ENCODE results near the gene OR2AJ1.

Gene OR2AJ1

DNA sequence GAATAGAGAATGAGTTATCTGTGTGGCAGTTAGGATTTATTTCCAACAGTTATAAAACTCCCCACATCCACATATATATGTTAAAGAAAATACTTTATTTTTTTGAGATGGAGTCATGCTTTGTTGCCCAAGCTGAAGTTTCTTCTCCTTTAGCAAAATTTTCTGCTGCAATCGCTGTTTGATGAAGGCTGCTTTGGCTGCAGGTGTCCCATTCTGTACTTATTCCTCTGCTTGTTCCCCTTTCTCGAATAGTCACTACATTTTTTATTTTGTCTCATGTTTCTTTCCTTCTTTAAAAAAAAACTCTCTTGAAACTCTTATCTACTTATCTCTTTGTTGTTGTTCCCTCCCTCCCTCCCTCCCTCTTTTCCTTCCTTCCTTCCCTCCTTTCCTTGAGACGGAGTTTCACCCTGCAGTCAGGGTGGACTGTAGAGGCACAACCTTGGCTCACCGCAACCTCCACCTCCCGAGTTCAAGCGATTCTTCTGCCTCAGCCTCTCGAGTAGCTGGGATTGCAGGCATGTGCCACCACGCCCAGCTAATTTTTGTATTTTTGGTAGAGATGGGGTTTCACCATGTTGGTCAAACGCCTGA is 18.7 kb upstream of the OR2AJ1 start:
- TF ChIP-seq EZH2phosphoT487 (IDR thresholded peaks at IDR 0.05; ENCODE audit: borderline replicate concordance, low read length) (no peak), CTCF (IDR thresholded peaks at IDR 0.05; ENCODE audit: low read depth, low read length, poor library complexity, severe bottlenecking) (no peak)
- H4K20me1 ChIP-seq (ENCODE audit: control insufficient read depth, insufficient read depth, low read depth, low read length) = no peaks in the 10 kb centered on the region
- H3K27me3 ChIP-seq (ENCODE audit: control insufficient read depth, low read length) = no peaks in the 10 kb centered on the region
- peaks cover 44% of the 10 kb centered on the region for H3K4me1 ChIP-seq (ENCODE audit: control insufficient read depth, low read length)
- no peaks in the 10 kb centered on the region for H3K79me2 ChIP-seq (ENCODE audit: control insufficient read depth, low read length)
- H3K36me3 ChIP-seq (ENCODE audit: control insufficient read depth, low read length) = no peaks in the 10 kb centered on the region
- H3K27ac ChIP-seq (ENCODE audit: low read depth, low read length) = peak overlapping the region; percentile 76
- H3F3A ChIP-seq (ENCODE audit: control insufficient read depth, insufficient read depth) = peaks cover 6% of the 10 kb centered on the region
- no peaks in the 10 kb centered on the region for H3K9me2 ChIP-seq (replicated peaks; ENCODE audit: control insufficient read depth, low read length)
- H3K4me2 ChIP-seq (ENCODE audit: low read length) = peak overlapping the region; percentile 61
- peak overlapping the region; percentile 49 for H3K4me3 ChIP-seq (ENCODE audit: low read length)
- H3K9me3 ChIP-seq (ENCODE audit: control insufficient read depth, insufficient read depth, low read length) = peaks cover 6% of the 10 kb centered on the region; the same call in 1 of the 2 replicates

DNA sequence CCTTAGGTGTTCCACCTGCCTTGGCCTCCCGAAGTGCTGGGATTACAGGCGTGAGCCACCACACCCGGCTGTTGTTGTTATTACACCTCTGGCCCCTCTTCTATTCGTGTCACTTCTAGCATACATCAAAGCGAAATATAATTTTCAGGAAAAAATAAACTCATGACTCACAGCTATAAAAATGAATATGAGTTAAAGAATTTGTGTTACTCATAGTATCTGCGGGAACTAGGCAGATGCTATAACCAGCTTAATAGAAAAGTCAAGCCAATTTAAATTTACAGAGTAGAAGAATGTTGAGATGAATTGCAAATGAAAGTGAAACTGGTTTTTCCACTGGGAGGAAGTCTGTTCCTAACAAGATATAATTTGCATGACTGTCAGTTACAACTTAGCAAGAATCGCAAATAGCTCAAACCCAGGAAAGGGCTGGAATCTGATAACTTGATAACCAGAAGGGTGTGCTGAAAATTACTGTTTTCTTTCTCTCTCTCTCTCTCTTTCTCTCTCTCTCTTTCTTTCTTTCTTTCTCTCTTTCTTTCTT is 18.1 kb upstream of the OR2AJ1 start:
- H4K20me1 ChIP-seq (ENCODE audit: control insufficient read depth, insufficient read depth, low read depth, low read length) = no peaks in the 10 kb centered on the region
- H3K27me3 ChIP-seq (ENCODE audit: control insufficient read depth, low read length) = no peaks in the 10 kb centered on the region
- H3K79me2 ChIP-seq (ENCODE audit: control insufficient read depth, low read length) = no peaks in the 10 kb centered on the region
- H3K27ac ChIP-seq (ENCODE audit: low read depth, low read length) = peak overlapping the region; percentile 76
- H3K36me3 ChIP-seq (ENCODE audit: control insufficient read depth, low read length) = no peaks in the 10 kb centered on the region
- peak overlapping the region; percentile 61 for H3K4me2 ChIP-seq (ENCODE audit: low read length)
- TF ChIP-seq CTCF (IDR thresholded peaks at IDR 0.05; ENCODE audit: low read depth, low read length, poor library complexity, severe bottlenecking) (no peak), EZH2phosphoT487 (IDR thresholded peaks at IDR 0.05; ENCODE audit: borderline replicate concordance, low read length) (no peak)
- H3F3A ChIP-seq (ENCODE audit: control insufficient read depth, insufficient read depth) = peaks cover 6% of the 10 kb centered on the region
- H3K9me3 ChIP-seq (ENCODE audit: control insufficient read depth, insufficient read depth, low read length) = peaks cover 6% of the 10 kb centered on the region; the same call in 1 of the 2 replicates
- peak overlapping the region; percentile 49 for H3K4me3 ChIP-seq (ENCODE audit: low read length)
- H3K9me2 ChIP-seq (replicated peaks; ENCODE audit: control insufficient read depth, low read length) = no peaks in the 10 kb centered on the region
- H3K4me1 ChIP-seq (ENCODE audit: control insufficient read depth, low read length) = peaks cover 44% of the 10 kb centered on the region

DNA sequence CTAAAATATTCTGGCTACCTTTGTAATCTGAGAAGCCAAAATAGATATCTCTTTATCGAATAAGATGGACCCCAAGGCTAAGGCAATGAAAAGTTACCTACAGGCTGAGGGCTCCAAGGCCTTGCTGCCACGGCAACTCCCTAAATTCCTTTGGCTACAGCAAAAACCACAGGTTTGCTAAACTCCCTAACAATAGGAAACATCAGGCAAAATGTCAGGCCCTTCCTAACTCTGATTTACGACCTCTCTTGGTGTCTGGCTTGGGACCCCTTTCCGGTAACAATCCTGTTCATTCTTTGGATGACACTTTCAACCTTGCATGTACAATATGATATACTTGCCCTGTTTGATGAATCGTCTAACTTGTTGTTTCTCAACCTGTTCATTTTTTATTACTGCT is 15.9 kb upstream of the OR2AJ1 start:
- H3K79me2 ChIP-seq (ENCODE audit: control insufficient read depth, low read length) = no peaks in the 10 kb centered on the region
- H3K9me3 ChIP-seq (ENCODE audit: control insufficient read depth, insufficient read depth, low read length) = peaks cover 6% of the 10 kb centered on the region; the same call in 1 of the 2 replicates
- TF ChIP-seq CTCF (IDR thresholded peaks at IDR 0.05; ENCODE audit: low read depth, low read length, poor library complexity, severe bottlenecking) (no peak), EZH2phosphoT487 (IDR thresholded peaks at IDR 0.05; ENCODE audit: borderline replicate concordance, low read length) (no peak)
- no peaks in the 10 kb centered on the region for H3K9me2 ChIP-seq (replicated peaks; ENCODE audit: control insufficient read depth, low read length)
- H3K4me3 ChIP-seq (ENCODE audit: low read length) = no peak overlapping the region
- H3K27ac ChIP-seq (ENCODE audit: low read depth, low read length) = no peak overlapping the region
- peaks cover 51% of the 10 kb centered on the region for H3K4me1 ChIP-seq (ENCODE audit: control insufficient read depth, low read length)
- H3F3A ChIP-seq (ENCODE audit: control insufficient read depth, insufficient read depth) = peaks cover 6% of the 10 kb centered on the region
- H3K36me3 ChIP-seq (ENCODE audit: control insufficient read depth, low read length) = no peaks in the 10 kb centered on the region
- no peaks in the 10 kb centered on the region for H4K20me1 ChIP-seq (ENCODE audit: control insufficient read depth, insufficient read depth, low read depth, low read length)
- H3K27me3 ChIP-seq (ENCODE audit: control insufficient read depth, low read length) = no peaks in the 10 kb centered on the region
- H3K4me2 ChIP-seq (ENCODE audit: low read length) = no peak overlapping the region
